GM19324 (cell line): ENCODE data around the gene RPN1.
"Not testable (repeated sequence)": the region's sequence is repeated elsewhere in the genome, so short reads cannot be mapped to it uniquely, and the experiment has no call there.

Source experiments
- ATAC-seq: cut with Tn5 transposase; IDR thresholded peaks from one replicate; pipeline ENCODE4 v1.9.1; 2021; ENCODE audit warnings: mild to moderate bottlenecking, moderate library complexity; ENCODE audit not compliant: unreplicated experiment, low FRiP score

Gene RPN1

GRCh38 chr3:128650096-128651050 lies at the start of gene RPN1:
RPN1 (minus strand) TSS chr3:128650818; CDS start chr3:128650800, 18 bp downstream.
- ATAC-seq: peak; percentile 96

GRCh38 chr3:128698211-128699047 lies 47.8 kb upstream of the RPN1 start:
- no peak for ATAC-seq

DNA sequence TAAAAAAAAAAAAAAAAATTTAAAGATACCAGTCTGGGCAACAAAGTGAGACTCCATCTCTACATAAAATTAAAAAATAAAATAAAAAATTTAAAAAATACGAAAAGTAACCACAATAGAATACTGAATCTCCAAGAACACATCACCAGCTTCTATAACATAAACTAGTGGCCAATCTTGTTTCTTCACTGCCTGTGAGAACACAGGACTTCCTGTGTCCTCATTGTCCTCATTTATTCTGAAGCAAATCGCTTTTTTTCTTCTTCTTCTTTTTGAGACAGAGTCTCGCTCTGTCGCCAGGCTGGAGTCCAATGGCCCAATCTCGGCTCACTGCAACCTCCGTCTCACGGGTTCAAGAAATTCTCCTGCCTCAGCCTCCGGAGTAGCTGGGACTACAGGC lies 46.7 kb upstream of the RPN1 start:
- ATAC-seq: no peak

- ATAC-seq: no peak
Measured at GRCh38 chr3:128693696-128694095, 43.1 kb upstream of the RPN1 start.

DNA sequence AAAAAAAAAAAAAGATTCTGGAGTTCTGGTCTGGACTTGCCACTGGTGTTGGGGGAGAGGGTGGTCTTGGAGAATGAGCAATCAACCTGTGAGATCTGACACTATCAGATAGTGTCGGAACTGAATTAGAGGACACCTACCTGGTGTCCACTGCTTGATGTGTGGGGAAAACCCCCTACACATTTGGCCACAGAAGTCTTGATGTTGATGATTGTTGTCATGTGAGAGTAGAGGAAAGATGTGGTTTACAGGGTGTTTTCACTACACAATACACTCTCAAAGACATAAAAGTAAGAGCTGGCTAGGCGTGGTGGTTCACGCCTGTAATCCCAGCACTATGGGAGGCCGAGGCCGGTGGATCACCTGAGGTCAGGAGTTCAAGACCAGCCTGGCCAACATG lies 38.4 kb upstream of the RPN1 start:
- ATAC-seq: no peak

DNA sequence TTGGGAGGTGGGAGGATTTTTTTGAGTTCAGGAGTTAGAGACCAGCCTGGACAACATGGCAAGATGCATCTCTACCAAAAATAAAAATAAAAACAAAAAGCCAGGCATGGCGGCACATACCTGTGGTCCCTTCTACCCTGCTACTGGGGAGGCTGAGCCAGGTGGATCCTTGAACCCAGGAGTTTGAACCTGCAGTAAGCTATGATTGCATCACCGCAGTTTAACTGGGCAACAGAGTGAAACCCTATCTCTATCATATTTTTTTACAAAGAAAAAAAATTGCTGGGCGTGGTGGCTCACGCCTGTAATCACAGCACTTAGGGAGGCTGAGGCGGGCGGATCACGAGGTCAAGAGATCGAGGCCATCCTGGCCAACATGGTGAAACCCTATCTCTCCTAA lies 35.8 kb upstream of the RPN1 start:
- no peak for ATAC-seq

GRCh38 chr3:128684986-128685726 lies 34.5 kb upstream of the RPN1 start:
- no peak for ATAC-seq

DNA sequence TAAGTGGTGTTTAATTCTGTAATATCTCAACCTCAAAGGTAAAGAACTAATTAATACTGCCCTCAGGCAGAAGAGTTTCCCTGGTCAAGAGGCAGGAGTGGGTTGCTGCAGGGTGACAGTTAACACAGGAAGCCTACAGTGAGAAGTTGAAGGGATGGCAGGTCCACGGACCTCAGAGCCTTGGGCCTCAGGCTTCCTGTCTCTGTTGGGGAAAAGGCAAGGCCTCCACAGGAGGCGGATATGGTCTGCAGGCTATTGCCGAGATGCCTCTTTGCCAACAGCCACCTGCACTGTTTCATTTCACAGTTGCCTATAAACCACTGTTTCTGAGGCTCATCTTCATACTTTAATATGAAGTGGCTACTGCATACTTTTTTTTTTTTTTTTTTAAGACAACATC lies 33.3 kb upstream of the RPN1 start:
- ATAC-seq: no peak

- no peak for ATAC-seq
Measured at GRCh38 chr3:128681369-128681829, 30.8 kb upstream of the RPN1 start.

DNA sequence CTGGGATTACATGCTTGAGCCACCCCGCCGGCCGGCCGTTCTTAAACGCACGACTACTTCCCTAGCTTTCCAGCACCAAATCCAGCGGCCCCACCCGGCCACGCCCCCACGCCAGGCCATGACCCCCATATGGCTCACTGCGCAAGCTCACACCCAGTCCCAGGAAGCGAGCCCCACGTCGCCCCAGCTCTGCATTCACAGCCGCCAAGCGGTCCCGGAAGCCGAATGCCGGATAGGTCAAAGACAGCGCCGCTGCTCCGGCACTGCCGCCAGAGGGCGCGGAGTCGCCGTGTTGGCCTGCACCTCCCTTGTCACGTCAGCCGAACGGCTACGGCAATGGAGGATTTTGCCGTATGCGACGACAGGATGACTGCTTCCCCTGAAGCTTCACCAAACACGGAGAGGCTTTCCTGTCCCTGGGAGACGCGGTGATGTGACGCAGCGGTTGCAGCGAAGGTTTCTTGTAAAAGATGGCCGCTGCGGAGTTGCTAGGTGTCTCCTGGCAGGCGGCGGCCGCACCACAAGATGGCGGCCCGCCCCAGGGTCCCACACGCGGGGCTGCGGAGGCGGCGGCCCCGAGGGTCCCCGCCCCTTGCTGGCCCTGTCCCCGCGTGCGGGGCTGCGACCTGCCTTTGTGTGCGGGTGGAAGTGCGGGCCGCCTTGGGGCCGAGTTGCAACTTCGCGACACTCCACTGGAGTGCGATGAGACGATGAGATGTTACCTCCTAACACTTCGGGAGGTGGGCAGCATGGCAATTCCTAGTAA lies 30.2 kb upstream of the RPN1 start:
- peak; percentile 92 for ATAC-seq

DNA sequence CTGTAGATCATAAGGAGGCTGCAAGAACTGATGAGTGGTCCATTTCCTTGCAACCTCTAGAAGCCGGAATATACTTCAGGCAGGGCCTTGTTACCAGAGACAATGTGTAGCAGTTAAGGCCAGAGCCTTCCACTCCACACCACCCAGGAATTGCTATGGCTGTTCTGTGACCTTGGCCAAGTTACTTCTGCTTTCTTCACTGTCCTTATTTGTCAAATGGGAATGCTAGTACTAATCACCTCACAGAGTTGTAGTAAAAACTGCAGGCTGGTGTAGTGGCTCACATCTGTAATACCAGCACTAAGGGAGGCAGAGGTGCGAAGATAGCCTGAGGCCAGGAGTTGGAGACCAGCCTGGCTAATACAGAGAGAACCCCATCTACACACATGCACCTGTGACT lies 28.7 kb upstream of the RPN1 start:
- ATAC-seq: no peak

- ATAC-seq: not testable (repeated sequence)
Measured at GRCh38 chr3:128675802-128676201, 25.2 kb upstream of the RPN1 start.

- ATAC-seq: no peak
Measured at GRCh38 chr3:128674161-128674784, 23.7 kb upstream of the RPN1 start.

DNA sequence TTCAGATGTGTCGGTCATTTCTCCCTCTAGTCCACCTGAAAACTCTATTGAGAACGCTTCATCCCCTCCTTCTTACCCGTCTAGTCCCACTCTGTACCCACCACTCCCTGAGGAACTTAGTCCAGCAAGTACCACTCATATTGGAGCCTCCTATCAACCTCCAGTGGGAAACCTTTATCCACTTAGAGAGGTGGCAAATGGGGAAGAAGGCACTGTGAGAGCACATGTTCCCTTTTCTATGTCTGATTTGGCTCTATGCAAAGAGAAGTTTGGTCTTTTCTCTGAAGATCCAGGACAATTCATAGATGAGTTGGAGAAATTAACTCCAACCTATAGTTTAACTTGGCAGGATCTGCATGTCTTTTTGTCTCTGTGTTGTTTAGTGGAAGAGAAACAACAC lies 17.0 kb upstream of the RPN1 start:
- ATAC-seq: no peak

GRCh38 chr3:128665362-128666021 lies 14.9 kb upstream of the RPN1 start:
- ATAC-seq: no peak

DNA sequence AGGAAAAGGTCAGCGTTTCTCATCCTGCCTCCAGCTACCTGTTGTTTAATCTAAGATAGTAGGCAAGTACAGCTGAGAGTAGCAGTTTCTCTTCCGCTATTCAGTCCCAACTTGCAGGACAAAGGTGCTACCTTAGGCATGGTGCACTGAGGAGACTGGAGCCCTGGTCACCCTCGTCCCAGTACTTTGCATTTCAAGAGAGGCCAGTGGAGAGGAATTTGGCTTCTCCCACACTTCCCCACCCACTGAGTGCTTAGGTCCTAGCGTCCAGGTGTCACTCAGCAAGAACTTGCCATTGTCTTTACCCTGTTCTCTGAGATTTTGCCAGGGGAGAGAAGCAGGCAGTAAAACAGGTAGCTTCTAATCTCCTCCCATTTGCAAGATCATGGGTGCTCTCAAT lies 12.5 kb upstream of the RPN1 start:
- ATAC-seq: no peak

- no peak for ATAC-seq
Measured at GRCh38 chr3:128655531-128655930, 4.9 kb upstream of the RPN1 start.

DNA sequence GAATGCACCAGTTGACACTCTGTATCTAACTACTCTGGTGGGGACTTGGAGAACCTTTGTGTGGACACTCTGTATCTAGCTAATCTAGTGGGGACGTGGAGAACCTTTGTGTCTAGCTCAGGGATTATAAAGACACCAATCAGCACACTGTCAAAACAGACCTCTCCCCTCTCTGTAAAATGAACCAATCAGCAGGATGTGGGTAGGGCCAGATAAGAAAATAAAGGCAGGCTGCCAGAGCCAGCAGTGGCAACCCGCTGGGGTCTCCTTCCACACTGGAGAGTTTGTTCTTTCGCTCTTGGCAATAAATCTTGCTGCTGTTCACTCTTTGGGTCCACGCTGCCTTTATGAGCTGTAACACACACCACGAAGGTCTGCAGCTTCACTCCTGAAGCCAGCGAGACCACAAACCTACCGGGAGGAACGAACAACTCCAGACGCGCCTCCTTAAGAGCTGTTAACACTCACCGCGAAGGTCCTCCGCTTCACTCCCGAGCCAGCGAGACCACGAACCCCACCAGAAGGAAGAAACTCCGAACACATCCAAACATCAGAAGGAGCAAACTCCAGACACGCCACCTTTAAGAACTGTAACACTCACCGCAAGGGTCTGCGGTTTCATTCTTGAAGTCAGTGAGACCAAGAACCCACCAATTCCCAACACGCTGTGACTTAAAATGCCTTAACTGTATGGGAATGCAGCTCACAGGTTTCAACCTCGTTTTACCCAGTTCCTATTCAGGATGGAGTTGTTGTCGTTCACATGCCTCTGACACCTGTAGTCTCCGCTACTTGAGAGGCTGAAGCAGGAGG lies 3.6 kb upstream of the RPN1 start:
- not testable (repeated sequence) for ATAC-seq
